WTC11 (cell line): ENCODE measurements around the gene SGMS1.

ENCODE experiments used
- ATF1 ChIP-seq: sonication (generic); formaldehyde crosslinking; IDR thresholded peaks from 2 replicates; pipeline ENCODE4 v1.8.1; 2023; ENCODE audit warnings: mild to moderate bottlenecking, moderate library complexity, missing genetic modification reagents
- CTCF ChIP-seq: fragments of 200-600 bp; IDR thresholded peaks from 2 replicates; pipeline ENCODE4 v1.8.0; 2022; ENCODE audit warnings: antibody characterized with exemption
- E2F1 ChIP-seq: sonication (generic); formaldehyde crosslinking; IDR thresholded peaks from 2 replicates; pipeline ENCODE4 v1.8.0; 2022; ENCODE audit warnings: mild to moderate bottlenecking, missing genetic modification reagents
- NFYB ChIP-seq: sonication (generic); formaldehyde crosslinking; conservative IDR thresholded peaks from 2 replicates; pipeline ENCODE4 v1.8.0; 2022; ENCODE audit warnings: low read depth, missing genetic modification reagents

GRCh38 chr10:50623663-50624412 is at the start of gene SGMS1:
- no peak for TF ChIP-seq E2F1 (CRISPR knock-in tag)
- no peak for TF ChIP-seq NFYB (CRISPR knock-in tag)
- no peak for TF ChIP-seq CTCF
- no peak for TF ChIP-seq ATF1 (CRISPR knock-in tag)
